NCI-H1694 (cell line): ENCODE measurements around the gene SPATS2L.

Experiments
- DNase-seq: peaks from one replicate; lab custom pipeline; 2025; lab: John Stamatoyannopoulos, UW

SPATS2L gene

DNA sequence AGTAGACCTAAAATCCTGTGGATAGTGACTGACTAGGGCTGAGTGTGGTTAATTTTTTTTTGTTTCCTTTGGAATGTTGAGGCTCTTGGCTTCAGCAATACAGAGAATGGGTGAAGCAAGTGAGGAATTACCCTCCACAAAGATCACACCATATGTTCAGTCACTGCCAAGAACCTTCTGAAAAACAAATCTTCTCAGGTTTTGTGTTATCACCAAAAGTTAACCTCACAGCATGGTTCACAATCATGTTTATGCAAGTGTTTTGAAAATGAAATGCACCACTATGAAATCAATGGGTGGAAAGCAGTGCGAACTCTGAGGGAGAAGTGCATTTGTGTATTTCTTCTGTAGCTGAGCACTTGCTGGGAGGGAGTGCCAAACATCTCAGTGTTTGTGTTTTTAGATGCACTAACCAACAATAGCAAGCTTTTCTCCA, 44.4 kb downstream of the SPATS2L start:
- no peak for DNase-seq

DNA sequence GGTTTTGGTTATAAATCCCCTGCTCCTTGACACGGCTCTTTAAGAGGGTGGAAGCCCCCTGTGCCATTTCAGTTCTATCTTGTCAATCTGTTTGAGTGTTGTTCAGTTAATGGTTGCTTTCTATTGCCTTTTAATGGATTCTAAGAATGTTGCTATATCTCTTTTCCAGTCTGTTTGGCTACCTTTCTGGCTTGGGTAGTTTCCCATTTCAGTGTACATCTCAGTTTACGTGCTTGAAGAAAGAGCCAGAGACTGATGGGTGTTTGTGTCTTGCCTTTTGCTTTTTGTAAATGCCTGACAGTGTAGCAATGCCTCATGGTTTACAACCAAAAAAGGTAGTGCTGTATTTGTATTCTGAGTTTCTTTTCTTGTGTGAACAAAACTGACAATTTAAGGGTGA, 45.3 kb downstream of the SPATS2L start:
- no peak for DNase-seq

- DNase-seq: no peak
Observed at GRCh38 chr2:200352636-200353035, 46.1 kb downstream of the SPATS2L start.

DNA sequence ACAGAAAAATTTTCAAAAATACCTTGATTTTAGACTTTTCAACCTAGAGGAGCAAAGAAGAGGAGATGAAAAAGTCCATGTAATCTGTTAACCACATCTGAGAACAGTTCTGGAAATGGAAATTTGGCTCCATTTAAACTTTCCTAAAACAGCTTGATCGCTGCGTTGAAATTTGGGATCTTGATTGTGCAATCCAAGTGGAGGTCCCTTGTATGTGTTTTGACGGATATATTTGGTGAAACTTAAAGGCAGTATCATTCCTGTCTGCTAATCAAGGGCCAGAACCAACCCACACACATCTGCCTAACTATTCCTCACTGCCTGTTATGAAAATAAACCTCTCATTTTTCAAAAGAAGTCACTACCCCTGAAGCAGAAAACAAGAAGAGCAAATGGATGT, 46.6 kb downstream of the SPATS2L start:
- no peak for DNase-seq

DNA sequence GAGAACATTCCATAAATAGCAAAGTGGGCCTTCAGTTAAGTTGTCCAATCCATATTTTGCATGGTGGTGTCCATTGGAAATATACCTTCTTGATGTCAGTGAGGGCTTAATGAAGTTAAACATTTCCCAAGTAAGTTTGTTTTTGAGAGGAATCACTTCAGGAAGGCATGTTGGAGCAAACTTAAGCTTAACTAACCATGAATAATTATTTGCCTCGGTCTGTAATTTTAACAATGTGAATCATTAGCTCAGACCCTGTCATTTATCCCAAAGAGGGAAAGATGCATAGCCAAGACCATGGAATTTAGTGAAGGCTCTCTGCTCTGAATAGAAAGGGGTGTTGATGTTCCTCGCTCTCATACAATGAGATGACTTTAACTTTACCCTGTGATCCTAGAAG, 47.4 kb downstream of the SPATS2L start:
- no peak for DNase-seq

DNA sequence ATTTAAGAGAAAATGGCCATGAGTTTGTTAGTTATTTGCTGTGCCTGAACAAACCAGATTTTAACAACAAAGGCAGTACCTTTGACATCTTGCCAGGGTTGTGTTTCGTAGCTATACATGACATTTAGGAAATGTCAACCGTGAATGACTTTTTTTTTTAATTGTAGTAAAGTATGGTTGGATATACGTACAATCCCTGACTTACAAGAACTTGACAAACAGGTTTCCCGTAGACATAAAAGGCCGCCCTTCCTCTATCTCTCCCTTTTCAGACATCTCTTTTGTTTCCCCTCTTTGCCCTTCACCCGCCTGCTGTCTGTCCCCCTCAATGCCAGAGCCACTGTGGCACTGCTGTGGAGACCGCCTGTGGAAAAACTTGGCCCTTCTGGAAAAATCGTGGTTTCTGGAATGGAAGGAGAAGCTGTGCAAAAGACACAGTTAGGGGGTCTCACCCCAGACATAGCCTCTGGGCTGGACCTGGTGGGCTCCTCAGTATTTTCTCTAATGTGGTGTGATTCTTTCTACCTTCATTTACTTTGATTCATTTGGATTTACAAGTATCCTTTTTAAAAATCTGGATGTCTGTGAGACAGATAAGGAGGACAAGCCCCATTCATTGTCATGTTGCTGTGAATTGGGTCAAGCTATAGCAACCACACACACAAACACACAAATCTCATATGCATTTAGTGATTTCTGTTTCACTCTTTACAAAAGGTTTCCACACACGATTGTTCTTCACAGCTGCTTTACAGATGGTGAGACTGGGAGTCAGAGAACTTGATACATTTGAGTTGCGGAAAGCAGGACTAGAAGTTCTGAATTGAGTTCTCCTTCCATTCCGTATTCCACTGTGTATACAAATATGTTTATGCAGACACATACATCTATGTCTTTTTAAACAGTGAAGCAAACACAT, 48.6 kb downstream of the SPATS2L start:
- no peak for DNase-seq

- no peak for DNase-seq
Observed at GRCh38 chr2:200356321-200356720, 49.8 kb downstream of the SPATS2L start.

DNA sequence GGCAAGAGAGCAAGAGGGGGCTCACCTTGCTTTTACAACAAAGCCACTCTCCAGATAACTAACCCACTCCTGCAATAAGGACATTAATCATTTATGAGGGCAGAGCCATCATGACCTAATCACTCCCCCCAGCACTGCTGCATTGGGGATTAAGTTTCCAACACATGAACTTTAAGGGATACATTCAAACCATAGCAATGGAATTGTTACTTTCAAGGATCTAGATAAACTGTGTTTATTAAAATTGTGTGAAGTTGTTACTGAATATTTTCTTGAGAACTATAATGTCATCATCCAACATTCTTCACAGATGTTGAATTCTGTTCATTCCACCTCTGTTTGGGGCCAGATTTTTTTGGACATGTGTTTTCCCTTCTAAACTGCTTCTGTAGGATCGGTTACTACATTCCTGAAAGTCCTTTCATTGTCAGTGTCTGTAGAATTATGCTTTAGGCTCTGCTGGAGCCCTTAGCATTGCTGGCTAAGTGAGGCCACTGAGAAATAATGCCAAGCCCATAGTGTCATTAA, 50.4 kb downstream of the SPATS2L start:
- DNase-seq: no peak

DNA sequence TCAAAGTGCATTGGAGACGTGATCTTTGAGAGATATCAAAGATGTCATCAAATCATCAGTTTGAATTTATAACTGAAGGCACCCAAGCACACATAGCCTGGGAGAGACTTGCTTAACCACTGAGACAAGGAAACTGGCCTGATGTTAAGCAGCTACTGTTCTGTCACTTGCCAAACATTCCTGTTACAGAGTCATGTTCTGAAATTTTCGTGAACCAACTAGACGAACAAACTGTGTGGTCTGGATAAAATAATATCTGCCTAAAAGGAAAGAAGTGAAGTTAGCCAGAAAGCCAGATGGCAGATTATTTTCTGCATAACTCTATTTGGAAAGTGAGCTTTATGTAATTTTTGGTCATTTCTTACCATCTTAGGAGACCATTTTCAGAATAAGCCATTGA, 51.4 kb downstream of the SPATS2L start:
- DNase-seq: no peak

DNA sequence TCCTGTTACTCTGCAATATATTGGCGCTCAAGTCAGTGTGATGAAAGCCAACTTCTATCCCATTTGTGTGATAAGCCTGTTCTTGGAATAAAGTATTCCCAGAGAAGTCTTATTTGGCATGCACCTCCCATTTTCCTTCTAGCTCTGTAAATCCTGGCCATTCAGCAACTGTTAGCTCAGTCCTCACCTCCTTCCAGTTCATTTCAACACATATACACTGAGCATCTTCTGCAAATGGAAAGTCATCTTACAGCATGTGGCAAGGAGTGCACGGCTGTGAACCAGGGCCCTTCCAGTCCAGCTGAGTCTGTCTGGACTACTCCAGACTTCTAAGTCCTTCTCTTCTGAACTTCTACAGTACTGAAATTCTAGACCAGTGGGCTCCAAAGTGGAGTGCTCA, 53.1 kb downstream of the SPATS2L start:
- no peak for DNase-seq

DNA sequence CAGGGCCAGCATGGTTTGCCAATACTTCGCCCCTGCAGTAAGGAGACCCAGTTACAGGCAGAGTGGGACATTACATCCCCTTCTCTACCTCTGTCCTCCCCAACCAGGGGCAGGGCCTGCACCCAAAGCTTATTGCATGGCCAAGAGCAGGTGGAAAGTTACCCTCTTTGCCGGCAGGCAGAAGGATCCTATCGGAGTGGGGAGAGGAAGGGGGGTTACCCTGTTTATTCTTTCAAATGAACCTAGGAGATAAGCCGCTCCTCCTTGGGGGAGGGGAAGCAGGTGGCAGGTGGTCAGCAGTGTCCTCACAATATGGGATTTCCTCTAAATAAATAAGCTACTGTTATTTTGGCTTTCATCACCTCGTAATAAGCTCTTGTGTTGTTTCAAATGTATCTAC, 53.9 kb downstream of the SPATS2L start:
- no peak for DNase-seq

DNA sequence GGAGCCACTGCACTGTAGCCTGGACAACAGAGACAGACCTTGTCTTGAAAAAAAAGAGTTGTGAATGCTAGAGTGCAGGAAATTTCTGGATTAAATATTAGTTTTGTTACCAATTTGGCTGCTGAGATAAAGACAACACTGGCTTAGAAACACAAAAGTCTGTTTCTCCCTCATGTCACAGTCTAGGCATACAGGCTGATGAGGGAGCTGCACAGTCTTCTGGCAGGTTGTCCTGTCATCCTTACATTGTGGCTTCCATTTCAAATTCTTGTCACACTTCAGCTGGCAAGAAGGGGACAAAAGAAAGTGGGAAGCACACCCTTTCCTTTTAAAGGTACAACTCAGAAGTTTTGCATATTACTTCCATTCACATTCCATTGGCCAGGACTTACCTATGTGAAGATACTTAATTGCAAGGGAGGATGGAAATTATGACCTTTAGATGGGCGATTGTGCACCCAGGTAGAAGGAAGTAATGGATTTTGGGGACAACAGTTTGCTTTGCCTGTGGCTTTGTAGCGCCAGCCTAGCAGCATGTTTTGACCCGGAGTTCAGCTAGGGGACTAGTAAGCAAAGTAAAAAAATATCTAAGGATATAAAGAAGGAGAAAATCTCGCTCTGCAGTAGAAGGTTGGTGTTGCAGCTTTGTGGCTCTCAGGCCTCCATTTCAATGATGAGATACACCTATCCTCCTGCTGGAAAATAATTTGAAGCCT, 55.9 kb downstream of the SPATS2L start:
- no peak for DNase-seq

DNA sequence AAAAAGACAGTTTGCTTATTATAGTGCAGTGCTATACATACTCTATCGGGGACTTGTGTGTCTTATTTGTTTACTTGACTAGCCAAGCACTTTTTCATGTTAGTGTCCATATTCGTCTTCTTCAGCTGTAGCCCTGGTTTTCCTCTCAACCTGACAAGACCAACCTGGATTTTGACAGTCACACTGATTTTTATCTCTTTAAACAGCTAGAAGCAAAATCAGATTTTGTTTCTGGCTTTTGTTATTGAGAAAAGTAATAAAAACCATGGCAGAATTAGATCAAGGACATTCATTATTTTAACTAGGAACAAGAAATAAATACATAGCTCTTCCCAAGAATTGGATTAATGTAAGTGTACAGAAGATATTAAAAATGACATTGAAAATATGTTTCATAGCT, 56.8 kb downstream of the SPATS2L start:
- DNase-seq: no peak

- no peak for DNase-seq
Observed at GRCh38 chr2:200364142-200364541, 57.6 kb downstream of the SPATS2L start.

DNA sequence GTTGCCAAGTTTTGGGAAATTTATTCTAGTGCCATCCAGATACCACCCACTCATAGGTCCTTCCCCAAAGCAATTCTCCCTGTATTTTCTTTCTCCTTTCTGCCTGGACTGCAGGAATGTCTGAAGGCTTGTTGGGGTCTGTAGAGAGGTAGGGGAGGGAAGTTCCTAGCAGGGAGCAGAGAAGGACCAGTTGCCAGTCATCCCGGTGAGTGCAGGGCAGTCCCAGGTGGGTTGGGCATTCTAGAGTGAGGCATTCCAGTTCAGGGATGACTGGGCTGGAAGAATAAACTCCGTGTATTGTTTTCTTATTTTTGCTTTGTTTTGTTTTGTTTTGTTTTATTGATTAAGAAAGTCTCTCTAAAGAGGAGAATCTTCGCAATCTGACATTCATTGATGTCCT, 58.1 kb downstream of the SPATS2L start:
- no peak for DNase-seq

- no peak for DNase-seq
Observed at GRCh38 chr2:200365209-200365608, 58.7 kb downstream of the SPATS2L start.

- no peak for DNase-seq
Observed at GRCh38 chr2:200367155-200367554, 60.7 kb downstream of the SPATS2L start.

DNA sequence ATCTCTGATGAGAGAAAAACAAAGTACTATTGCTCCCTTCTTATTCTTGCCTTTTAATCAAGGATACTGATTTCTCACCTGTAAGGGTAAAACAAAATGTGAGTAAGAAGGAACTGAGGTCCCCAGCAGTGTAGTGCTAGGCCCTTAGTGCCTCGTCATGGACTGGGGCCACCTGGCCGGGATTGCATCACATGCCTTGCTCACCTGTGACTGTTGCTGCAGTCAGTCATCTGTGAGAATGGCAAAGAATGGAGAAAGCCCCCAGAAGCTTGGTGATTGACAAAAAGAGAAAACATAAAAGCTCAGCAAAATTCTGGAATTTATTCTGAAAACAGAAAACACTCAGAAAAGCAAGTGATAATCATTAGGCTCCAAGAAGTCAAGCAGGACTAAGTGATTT, 63.4 kb downstream of the SPATS2L start:
- DNase-seq: no peak

- no peak for DNase-seq
Observed at GRCh38 chr2:200373231-200373630, 66.7 kb downstream of the SPATS2L start.

- no peak for DNase-seq
Observed at GRCh38 chr2:200373973-200374416, 67.5 kb downstream of the SPATS2L start.

GRCh38 chr2:200376513-200377354, 70.2 kb downstream of the SPATS2L start:
- DNase-seq: no peak
